HEK293 (cell line): ENCODE data around the gene PDE4D.

Experiments used
- CTCF ChIA-PET: fragments of 350-600 bp; formaldehyde crosslinking; extraction: SDS; loops from one replicate; lab custom pipeline; 2021; ENCODE audit warnings: antibody characterized with exemption; lab: Yijun Ruan, JAX
- POLR2A ChIA-PET: fragments of 300-600 bp; formaldehyde crosslinking; extraction: SDS; loops from one replicate; lab custom pipeline; 2020; ENCODE audit warnings: antibody characterized with exemption, inconsistent platforms; lab: Yijun Ruan, JAX
- H3K27ac ChIP-seq: fragments of 200-500 bp; sonication (Bioruptor generic); 2 replicates; pipeline ENCODE4 v1.5.1; 2014; ENCODE audit warnings: low read depth, low read length, control low read depth, inconsistent platforms; ENCODE audit errors: extremely low read depth
- H3K36me3 ChIP-seq, 2 experiments: fragments of 200-500 bp in 1 of 2; sonication (Bioruptor generic) in 1 of 2; 1 replicate in 1 of 2; 2 replicates in 1 of 2; pipeline ENCODE4 v1.5.1; 2014 to 2017; ENCODE audit warnings: inconsistent platforms in 2 of 2, low read length in 2 of 2; ENCODE audit not compliant: control insufficient read depth in 2 of 2, insufficient read depth in 1 of 2
- H3K4me1 ChIP-seq: fragments of 200-500 bp; sonication (Bioruptor generic); 2 replicates; pipeline ENCODE4 v1.5.1; 2014; ENCODE audit warnings: mild to moderate bottlenecking, low read length, inconsistent platforms; ENCODE audit not compliant: control insufficient read depth, insufficient read depth
- H3K4me3 ChIP-seq: 2 replicates; pipeline ENCODE4 v1.5.1; 2011; ENCODE audit warnings: low read depth, mild to moderate bottlenecking, control low read depth, low read length, moderate library complexity
- H3K9me3 ChIP-seq: fragments of 200-500 bp; sonication (Bioruptor generic); 2 replicates; pipeline ENCODE4 v1.5.1; 2014; ENCODE audit warnings: low read depth, low read length, inconsistent platforms; ENCODE audit not compliant: control insufficient read depth, insufficient read depth
- MEIS1 ChIP-seq: sonication (generic); formaldehyde crosslinking; IDR thresholded peaks from 2 replicates; pipeline ENCODE4 v1.8.1; 2022; ENCODE audit warnings: missing genetic modification reagents, mild to moderate bottlenecking, borderline replicate concordance
- SALL2 ChIP-seq: fragments of 450-650 bp; formaldehyde crosslinking; IDR thresholded peaks from 2 replicates; pipeline ENCODE4 v1.5.0; 2017; ENCODE audit warnings: missing biosample characterization, mild to moderate bottlenecking, missing genetic modification characterization, borderline replicate concordance
- ZBTB17 ChIP-seq: fragments of 450-650 bp; formaldehyde crosslinking; IDR thresholded peaks from 2 replicates; pipeline ENCODE4 v1.5.1; 2016; ENCODE audit warnings: missing biosample characterization, missing genetic modification characterization
- ZEB2 ChIP-seq: fragments of 450-650 bp; formaldehyde crosslinking; IDR thresholded peaks from 2 replicates; pipeline ENCODE4 v1.5.1; 2016; ENCODE audit warnings: missing biosample characterization, missing genetic modification characterization
- ZIC2 ChIP-seq: fragments of 450-650 bp; formaldehyde crosslinking; IDR thresholded peaks from 2 replicates; pipeline ENCODE4 v1.5.1; 2016; ENCODE audit warnings: missing biosample characterization, missing genetic modification characterization
- ZNF426 ChIP-seq: fragments of 450-650 bp; formaldehyde crosslinking; IDR thresholded peaks from 2 replicates; pipeline ENCODE4 v1.5.1; 2017; ENCODE audit warnings: missing biosample characterization, missing genetic modification characterization, mild to moderate bottlenecking, inconsistent platforms, moderate library complexity
- ZNF433 ChIP-seq: fragments of 450-650 bp; formaldehyde crosslinking; IDR thresholded peaks from 2 replicates; pipeline ENCODE4 v1.5.1; 2016; ENCODE audit warnings: missing biosample characterization, missing genetic modification characterization, low read depth
- ZNF561 ChIP-seq: fragments of 450-650 bp; IDR thresholded peaks from 2 replicates; pipeline ENCODE4 v1.5.1; 2018; ENCODE audit warnings: missing biosample characterization, missing genetic modification characterization, borderline replicate concordance
- ZNF571 ChIP-seq: fragments of 450-650 bp; formaldehyde crosslinking; IDR thresholded peaks from 2 replicates; pipeline ENCODE4 v1.5.0; 2017; ENCODE audit warnings: missing biosample characterization, missing genetic modification characterization
- ZNF629 ChIP-seq: fragments of 450-650 bp; formaldehyde crosslinking; IDR thresholded peaks from 2 replicates; pipeline ENCODE4 v1.5.1; 2017; ENCODE audit warnings: missing biosample characterization, missing genetic modification characterization
- ZNF658 ChIP-seq: fragments of 450-650 bp; formaldehyde crosslinking; IDR thresholded peaks from 2 replicates; pipeline ENCODE4; 2016; ENCODE audit warnings: missing biosample characterization, missing genetic modification characterization
- ZSCAN16 ChIP-seq: fragments of 450-650 bp; formaldehyde crosslinking; IDR thresholded peaks from 2 replicates; pipeline ENCODE4 v1.5.1; 2016; ENCODE audit warnings: missing biosample characterization, missing genetic modification characterization
- TF ChIP-seq, protein P1 (sequence below): fragments of 450-650 bp; formaldehyde crosslinking; IDR thresholded peaks from 2 replicates; pipeline ENCODE4 v1.5.1; 2017; ENCODE audit warnings: missing biosample characterization, missing genetic modification characterization
- TF ChIP-seq, protein P2 (sequence below): fragments of 450-650 bp; formaldehyde crosslinking; IDR thresholded peaks from 2 replicates; pipeline ENCODE4 v1.5.1; 2016; ENCODE audit warnings: missing biosample characterization, missing genetic modification characterization
- TF ChIP-seq, protein P3 (sequence below): fragments of 450-650 bp; formaldehyde crosslinking; IDR thresholded peaks from 2 replicates; pipeline ENCODE4 v1.5.1; 2016; ENCODE audit warnings: missing biosample characterization, missing genetic modification characterization
- TF ChIP-seq, protein P4 (sequence below): fragments of 450-650 bp; formaldehyde crosslinking; IDR thresholded peaks from 2 replicates; pipeline ENCODE4 v1.5.1; 2016; ENCODE audit warnings: missing biosample characterization, missing genetic modification characterization, low read depth
- TF ChIP-seq, protein P5 (sequence below): fragments of 450-650 bp; formaldehyde crosslinking; IDR thresholded peaks from 2 replicates; pipeline ENCODE4 v1.5.1; 2016; ENCODE audit warnings: missing biosample characterization, missing genetic modification characterization
- TF ChIP-seq, protein P6 (sequence below): fragments of 450-650 bp; formaldehyde crosslinking; IDR thresholded peaks from 2 replicates; pipeline ENCODE4 v1.5.1; 2016; ENCODE audit warnings: missing biosample characterization, missing genetic modification characterization
- TF ChIP-seq, protein P7 (sequence below): fragments of 450-650 bp; formaldehyde crosslinking; IDR thresholded peaks from 2 replicates; pipeline ENCODE4 v1.5.1; 2016; ENCODE audit warnings: missing biosample characterization, missing genetic modification characterization

Gene PDE4D

DNA sequence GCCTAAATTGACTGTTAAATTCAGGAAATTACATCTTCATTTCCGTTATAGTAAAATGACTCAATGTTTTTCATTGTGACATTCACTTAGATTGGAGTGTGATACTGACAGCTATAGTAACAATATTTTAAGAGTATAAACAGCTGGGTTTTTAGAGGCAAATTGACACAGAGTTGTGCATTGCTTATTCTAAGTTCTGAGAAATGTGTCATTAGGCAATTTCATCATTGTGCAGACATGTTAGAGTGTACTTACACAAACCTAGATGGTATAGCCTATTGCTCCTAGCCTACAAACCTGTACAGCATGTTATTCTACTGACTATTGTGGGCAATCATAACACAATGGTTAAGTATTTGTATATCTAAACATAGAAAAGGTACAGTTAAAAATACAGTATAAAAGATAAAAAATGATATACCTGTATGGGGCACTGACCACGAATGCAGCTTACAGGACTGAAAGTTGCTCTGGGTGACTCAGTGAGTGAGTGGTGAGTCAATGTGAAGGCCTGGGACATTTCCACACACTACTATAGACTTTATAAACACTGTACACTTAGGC lies 132.7 kb downstream of the PDE4D start:
- H3K4me3 ChIP-seq, result no peak overlapping the region
- H3K36me3 ChIP-seq, result no peaks in the 10 kb centered on the region
- ChIA-PET CTCF (interaction anchor here (0.6 to 1.2 kb wide), 3 partner anchors 36 to 657 kb away, joined by 3 to 5 read pairs (median 5); no protein-coding TSS in a partner anchor), POLR2A (no interaction called here)
- H3K4me1 ChIP-seq, result peaks cover 19% of the 10 kb centered on the region
- no peaks in the 10 kb centered on the region for H3K9me3 ChIP-seq
- no peak overlapping the region for H3K27ac ChIP-seq
- TF ChIP-seq ZNF658 (tag by site-specific recombination) (no peak), ZEB2 (tag by site-specific recombination) (peak; percentile 75), ZNF629 (tag by site-specific recombination) (no peak), SALL2 (tag by site-specific recombination) (no peak), ZIC2 (tag by site-specific recombination) (no peak), ZNF426 (tag by site-specific recombination) (no peak), ZNF433 (tag by site-specific recombination) (no peak), ZSCAN16 (tag by site-specific recombination) (no peak), ZNF561 (no peak), ZNF571 (tag by site-specific recombination) (no peak), ZBTB17 (tag by site-specific recombination) (peak; percentile 60; the same call in 1 of the 2 replicates), MEIS1 (CRISPR knock-in tag) (no peak)
- TF ChIP-seq, protein P1, sequence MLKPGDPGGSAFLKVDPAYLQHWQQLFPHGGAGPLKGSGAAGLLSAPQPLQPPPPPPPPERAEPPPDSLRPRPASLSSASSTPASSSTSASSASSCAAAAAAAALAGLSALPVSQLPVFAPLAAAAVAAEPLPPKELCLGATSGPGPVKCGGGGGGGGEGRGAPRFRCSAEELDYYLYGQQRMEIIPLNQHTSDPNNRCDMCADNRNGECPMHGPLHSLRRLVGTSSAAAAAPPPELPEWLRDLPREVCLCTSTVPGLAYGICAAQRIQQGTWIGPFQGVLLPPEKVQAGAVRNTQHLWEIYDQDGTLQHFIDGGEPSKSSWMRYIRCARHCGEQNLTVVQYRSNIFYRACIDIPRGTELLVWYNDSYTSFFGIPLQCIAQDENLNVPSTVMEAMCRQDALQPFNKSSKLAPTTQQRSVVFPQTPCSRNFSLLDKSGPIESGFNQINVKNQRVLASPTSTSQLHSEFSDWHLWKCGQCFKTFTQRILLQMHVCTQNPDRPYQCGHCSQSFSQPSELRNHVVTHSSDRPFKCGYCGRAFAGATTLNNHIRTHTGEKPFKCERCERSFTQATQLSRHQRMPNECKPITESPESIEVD (tag by site-specific recombination), result peak; percentile 37; the same call in 1 of the 2 replicates
- TF ChIP-seq, protein P2, sequence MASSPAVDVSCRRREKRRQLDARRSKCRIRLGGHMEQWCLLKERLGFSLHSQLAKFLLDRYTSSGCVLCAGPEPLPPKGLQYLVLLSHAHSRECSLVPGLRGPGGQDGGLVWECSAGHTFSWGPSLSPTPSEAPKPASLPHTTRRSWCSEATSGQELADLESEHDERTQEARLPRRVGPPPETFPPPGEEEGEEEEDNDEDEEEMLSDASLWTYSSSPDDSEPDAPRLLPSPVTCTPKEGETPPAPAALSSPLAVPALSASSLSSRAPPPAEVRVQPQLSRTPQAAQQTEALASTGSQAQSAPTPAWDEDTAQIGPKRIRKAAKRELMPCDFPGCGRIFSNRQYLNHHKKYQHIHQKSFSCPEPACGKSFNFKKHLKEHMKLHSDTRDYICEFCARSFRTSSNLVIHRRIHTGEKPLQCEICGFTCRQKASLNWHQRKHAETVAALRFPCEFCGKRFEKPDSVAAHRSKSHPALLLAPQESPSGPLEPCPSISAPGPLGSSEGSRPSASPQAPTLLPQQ, result no peak
- TF ChIP-seq, protein P3, sequence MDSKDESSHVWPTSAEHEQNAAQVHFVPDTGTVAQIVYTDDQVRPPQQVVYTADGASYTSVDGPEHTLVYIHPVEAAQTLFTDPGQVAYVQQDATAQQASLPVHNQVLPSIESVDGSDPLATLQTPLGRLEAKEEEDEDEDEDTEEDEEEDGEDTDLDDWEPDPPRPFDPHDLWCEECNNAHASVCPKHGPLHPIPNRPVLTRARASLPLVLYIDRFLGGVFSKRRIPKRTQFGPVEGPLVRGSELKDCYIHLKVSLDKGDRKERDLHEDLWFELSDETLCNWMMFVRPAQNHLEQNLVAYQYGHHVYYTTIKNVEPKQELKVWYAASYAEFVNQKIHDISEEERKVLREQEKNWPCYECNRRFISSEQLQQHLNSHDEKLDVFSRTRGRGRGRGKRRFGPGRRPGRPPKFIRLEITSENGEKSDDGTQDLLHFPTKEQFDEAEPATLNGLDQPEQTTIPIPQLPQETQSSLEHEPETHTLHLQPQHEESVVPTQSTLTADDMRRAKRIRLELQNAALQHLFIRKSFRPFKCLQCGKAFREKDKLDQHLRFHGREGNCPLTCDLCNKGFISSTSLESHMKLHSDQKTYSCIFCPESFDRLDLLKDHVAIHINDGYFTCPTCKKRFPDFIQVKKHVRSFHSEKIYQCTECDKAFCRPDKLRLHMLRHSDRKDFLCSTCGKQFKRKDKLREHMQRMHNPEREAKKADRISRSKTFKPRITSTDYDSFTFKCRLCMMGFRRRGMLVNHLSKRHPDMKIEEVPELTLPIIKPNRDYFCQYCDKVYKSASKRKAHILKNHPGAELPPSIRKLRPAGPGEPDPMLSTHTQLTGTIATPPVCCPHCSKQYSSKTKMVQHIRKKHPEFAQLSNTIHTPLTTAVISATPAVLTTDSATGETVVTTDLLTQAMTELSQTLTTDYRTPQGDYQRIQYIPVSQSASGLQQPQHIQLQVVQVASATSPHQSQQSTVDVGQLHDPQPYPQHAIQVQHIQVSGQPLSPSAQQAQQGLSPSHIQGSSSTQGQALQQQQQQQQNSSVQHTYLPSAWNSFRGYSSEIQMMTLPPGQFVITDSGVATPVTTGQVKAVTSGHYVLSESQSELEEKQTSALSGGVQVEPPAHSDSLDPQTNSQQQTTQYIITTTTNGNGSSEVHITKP (tag by site-specific recombination), result peak; percentile 72
- TF ChIP-seq, protein P4, sequence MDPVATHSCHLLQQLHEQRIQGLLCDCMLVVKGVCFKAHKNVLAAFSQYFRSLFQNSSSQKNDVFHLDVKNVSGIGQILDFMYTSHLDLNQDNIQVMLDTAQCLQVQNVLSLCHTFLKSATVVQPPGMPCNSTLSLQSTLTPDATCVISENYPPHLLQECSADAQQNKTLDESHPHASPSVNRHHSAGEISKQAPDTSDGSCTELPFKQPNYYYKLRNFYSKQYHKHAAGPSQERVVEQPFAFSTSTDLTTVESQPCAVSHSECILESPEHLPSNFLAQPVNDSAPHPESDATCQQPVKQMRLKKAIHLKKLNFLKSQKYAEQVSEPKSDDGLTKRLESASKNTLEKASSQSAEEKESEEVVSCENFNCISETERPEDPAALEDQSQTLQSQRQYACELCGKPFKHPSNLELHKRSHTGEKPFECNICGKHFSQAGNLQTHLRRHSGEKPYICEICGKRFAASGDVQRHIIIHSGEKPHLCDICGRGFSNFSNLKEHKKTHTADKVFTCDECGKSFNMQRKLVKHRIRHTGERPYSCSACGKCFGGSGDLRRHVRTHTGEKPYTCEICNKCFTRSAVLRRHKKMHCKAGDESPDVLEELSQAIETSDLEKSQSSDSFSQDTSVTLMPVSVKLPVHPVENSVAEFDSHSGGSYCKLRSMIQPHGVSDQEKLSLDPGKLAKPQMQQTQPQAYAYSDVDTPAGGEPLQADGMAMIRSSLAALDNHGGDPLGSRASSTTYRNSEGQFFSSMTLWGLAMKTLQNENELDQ (tag by site-specific recombination), result no peak
- TF ChIP-seq, protein P5, sequence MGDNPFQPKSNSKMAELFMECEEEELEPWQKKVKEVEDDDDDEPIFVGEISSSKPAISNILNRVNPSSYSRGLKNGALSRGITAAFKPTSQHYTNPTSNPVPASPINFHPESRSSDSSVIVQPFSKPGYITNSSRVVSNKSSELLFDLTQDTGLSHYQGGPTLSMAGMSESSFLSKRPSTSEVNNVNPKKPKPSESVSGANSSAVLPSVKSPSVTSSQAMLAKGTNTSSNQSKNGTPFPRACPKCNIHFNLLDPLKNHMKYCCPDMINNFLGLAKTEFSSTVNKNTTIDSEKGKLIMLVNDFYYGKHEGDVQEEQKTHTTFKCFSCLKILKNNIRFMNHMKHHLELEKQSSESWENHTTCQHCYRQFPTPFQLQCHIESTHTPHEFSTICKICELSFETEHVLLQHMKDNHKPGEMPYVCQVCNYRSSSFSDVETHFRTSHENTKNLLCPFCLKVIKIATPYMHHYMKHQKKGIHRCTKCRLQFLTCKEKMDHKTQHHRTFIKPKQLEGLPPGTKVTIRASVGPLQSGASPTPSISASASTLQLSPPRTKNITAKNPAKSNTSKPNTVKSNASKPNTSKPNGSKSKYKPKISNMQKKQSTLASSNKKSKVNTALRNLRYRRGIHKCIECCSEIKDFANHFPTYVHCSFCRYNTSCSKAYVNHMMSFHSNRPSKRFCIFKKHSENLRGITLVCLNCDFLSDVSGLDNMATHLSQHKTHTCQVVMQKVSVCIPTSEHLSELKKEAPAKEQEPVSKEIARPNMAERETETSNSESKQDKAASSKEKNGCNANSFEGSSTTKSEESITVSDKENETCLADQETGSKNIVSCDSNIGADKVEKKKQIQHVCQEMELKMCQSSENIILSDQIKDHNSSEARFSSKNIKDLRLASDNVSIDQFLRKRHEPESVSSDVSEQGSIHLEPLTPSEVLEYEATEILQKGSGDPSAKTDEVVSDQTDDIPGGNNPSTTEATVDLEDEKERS (tag by site-specific recombination), result no peak
- TF ChIP-seq, protein P6, sequence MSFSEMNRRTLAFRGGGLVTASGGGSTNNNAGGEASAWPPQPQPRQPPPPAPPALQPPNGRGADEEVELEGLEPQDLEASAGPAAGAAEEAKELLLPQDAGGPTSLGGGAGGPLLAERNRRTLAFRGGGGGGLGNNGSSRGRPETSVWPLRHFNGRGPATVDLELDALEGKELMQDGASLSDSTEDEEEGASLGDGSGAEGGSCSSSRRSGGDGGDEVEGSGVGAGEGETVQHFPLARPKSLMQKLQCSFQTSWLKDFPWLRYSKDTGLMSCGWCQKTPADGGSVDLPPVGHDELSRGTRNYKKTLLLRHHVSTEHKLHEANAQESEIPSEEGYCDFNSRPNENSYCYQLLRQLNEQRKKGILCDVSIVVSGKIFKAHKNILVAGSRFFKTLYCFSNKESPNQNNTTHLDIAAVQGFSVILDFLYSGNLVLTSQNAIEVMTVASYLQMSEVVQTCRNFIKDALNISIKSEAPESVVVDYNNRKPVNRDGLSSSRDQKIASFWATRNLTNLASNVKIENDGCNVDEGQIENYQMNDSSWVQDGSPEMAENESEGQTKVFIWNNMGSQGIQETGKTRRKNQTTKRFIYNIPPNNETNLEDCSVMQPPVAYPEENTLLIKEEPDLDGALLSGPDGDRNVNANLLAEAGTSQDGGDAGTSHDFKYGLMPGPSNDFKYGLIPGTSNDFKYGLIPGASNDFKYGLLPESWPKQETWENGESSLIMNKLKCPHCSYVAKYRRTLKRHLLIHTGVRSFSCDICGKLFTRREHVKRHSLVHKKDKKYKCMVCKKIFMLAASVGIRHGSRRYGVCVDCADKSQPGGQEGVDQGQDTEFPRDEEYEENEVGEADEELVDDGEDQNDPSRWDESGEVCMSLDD (tag by site-specific recombination), result no peak
- TF ChIP-seq, protein P7, sequence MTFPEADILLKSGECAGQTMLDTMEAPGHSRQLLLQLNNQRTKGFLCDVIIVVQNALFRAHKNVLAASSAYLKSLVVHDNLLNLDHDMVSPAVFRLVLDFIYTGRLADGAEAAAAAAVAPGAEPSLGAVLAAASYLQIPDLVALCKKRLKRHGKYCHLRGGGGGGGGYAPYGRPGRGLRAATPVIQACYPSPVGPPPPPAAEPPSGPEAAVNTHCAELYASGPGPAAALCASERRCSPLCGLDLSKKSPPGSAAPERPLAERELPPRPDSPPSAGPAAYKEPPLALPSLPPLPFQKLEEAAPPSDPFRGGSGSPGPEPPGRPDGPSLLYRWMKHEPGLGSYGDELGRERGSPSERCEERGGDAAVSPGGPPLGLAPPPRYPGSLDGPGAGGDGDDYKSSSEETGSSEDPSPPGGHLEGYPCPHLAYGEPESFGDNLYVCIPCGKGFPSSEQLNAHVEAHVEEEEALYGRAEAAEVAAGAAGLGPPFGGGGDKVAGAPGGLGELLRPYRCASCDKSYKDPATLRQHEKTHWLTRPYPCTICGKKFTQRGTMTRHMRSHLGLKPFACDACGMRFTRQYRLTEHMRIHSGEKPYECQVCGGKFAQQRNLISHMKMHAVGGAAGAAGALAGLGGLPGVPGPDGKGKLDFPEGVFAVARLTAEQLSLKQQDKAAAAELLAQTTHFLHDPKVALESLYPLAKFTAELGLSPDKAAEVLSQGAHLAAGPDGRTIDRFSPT, result no peak
